Uterus (tissue), 2 donors: ENCODE results near the gene DNASE2.

ENCODE experiments used
- CTCF ChIP-seq, 4 experiments: fragments of 200-600 bp in 2 of 4; fragments of 450-650 bp in 2 of 4; sonication (generic) in 2 of 4; IDR thresholded peaks; one replicate each; pipeline ENCODE4 v1.5.1; 2016 to 2019; ENCODE audit warnings: antibody characterized with exemption in 4 of 4, mild to moderate bottlenecking in 2 of 4, moderate library complexity in 1 of 4
- POLR2A ChIP-seq, 2 donors: fragments of 450-650 bp; IDR thresholded peaks; one replicate each; pipeline ENCODE4 v1.6.1; 2016; ENCODE audit warnings: antibody characterized with exemption in 2 of 2, mild to moderate bottlenecking in 1 of 2, moderate library complexity in 1 of 2

DNA sequence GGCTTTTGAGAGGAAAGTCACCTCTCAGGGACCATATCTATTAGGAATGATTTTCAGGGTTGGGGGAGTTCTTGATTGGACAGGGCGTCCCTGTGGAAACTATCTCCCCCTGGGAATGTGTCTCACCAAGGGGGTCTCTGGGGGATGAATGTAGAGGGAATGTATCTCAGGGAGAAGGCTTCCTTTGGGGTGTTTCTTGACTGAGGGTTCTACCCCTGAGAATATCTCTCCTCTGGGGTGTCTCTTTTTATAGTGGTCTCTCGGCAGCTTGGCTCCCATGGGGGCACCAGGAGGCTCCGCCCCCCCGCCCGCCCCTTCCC lies 47.9 kb downstream of the DNASE2 start:
- no peak for TF ChIP-seq CTCF (IDR thresholded peaks at IDR 0.05)
- TF ChIP-seq POLR2A (IDR thresholded peaks at IDR 0.05): no peak
